Neutrophil (primary cell): ENCODE measurements around the gene BLTP2.

Experiments
- H3K27ac ChIP-seq: fragments of 200-600 bp; sonication (generic); 2 replicates; pipeline ENCODE4 v1.5.1; 2016; ENCODE audit warnings: mild to moderate bottlenecking, moderate library complexity
- H3K27me3 ChIP-seq: fragments of 200-600 bp; sonication (generic); 2 replicates; pipeline ENCODE4 v1.6.0; 2016; ENCODE audit warnings: mild to moderate bottlenecking
- H3K36me3 ChIP-seq: fragments of 200-600 bp; sonication (generic); 2 replicates; pipeline ENCODE4 v1.5.1; 2017
- H3K4me1 ChIP-seq, 2 experiments: fragments of 200-600 bp in 1 of 2; sonication (generic) in 1 of 2; 1 replicate in 1 of 2; 2 replicates in 1 of 2; pipeline versions ENCODE4 v1.5.1 to v1.6.1; 2013 to 2016; ENCODE audit warnings: low read depth in 1 of 2, low read length in 1 of 2, mild to moderate bottlenecking in 1 of 2, moderate library complexity in 1 of 2; ENCODE audit not compliant: control insufficient read depth in 1 of 2, insufficient read depth in 1 of 2
- H3K4me3 ChIP-seq, 2 experiments: fragments of 200-600 bp in 1 of 2; sonication (generic) in 1 of 2; 1 replicate in 1 of 2; 2 replicates in 1 of 2; pipeline ENCODE4 v1.5.1; 2013 to 2016; ENCODE audit warnings: low read depth in 1 of 2, low read length in 1 of 2, mild to moderate bottlenecking in 1 of 2, moderate library complexity in 1 of 2
- H3K9me3 ChIP-seq: fragments of 200-600 bp; sonication (generic); 2 replicates; pipeline ENCODE4 v1.5.1; 2016
- TF ChIP-seq, protein P1 (sequence below): fragments of 200-600 bp; sonication (generic); IDR thresholded peaks from 2 replicates; pipeline ENCODE4 v1.5.1; 2016; ENCODE audit warnings: antibody characterized with exemption

The BLTP2 gene

DNA sequence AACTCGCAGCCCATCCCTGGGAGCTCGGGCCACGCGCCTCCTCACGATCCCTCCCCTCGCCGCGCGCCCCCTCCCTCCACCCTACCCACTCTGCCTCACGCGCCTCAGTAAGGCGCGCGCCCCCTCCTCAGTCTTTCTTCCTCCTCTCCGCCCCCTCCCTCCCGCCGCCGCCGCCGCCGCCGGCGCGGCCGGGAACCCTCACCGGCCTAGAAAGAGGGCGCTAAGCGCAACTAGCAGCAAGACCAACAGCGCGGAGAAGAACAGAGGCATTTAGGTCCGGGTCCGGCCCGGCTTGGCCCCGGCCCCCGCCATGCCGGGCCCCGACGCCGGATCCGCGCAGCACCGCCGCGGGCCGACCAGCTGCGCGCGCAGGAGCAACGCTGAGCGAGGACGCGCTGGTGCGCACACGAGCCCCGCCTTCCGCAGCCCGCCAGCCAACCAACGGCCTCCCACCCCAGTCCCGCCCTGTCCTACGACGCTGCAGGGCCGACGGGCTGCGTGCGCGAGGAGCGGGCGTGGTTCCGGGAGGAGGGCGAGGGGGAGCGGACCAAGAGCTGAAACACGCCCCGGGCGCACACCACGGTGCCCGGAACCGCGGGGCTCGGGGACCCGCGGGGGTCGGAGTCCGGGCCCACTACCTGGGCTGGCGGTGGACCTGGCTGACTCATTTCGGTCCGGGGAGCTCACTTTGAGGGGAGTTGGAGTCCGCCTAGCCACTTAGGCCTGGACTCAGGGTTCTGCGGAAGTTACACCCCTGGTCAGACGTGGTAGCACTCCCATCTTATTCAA lies at the start of gene BLTP2:
Gene BLTP2, minus strand, starts transcription at position 372 of the 789 bp plus-strand sequence. Its CDS starts 102 bp downstream, at position 270.
- H3K36me3 ChIP-seq = peaks cover 43% of the 10 kb centered on the region
- TF ChIP-seq, protein P1, sequence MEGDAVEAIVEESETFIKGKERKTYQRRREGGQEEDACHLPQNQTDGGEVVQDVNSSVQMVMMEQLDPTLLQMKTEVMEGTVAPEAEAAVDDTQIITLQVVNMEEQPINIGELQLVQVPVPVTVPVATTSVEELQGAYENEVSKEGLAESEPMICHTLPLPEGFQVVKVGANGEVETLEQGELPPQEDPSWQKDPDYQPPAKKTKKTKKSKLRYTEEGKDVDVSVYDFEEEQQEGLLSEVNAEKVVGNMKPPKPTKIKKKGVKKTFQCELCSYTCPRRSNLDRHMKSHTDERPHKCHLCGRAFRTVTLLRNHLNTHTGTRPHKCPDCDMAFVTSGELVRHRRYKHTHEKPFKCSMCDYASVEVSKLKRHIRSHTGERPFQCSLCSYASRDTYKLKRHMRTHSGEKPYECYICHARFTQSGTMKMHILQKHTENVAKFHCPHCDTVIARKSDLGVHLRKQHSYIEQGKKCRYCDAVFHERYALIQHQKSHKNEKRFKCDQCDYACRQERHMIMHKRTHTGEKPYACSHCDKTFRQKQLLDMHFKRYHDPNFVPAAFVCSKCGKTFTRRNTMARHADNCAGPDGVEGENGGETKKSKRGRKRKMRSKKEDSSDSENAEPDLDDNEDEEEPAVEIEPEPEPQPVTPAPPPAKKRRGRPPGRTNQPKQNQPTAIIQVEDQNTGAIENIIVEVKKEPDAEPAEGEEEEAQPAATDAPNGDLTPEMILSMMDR = peak; percentile 55
- peak within 1 kb of the TSS; percentile 93 to 96 for H3K4me3 ChIP-seq
- peaks cover 41 to 44% of the 10 kb centered on the region in 2 experiments for H3K4me1 ChIP-seq
- H3K27ac ChIP-seq = peak within 1 kb of the TSS; percentile 91
- no peaks in the 10 kb centered on the region for H3K27me3 ChIP-seq
- H3K9me3 ChIP-seq = no peaks in the 10 kb centered on the region

DNA sequence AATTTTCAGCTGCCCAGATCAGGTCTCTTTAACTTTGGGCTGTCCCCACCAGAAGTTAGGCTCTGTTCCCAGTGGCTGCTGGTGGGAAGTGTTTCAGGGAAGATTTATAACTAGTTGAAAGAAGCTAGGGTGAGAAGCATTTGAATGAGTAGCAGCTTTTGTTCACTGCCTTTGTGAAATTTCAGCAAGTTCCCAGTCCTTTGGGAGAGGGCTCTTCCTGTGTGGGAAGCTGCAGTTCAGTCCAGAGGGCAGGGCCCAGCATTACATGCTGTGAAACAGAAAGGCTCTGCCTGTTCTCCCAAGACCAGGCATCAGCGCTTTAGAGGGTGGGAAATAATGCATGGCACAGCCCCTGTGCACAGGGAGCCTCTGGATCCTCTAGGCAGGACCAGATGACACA lies 48.9 kb upstream of the BLTP2 start:
- peaks cover 100% of the 10 kb centered on the region for H3K36me3 ChIP-seq
- H3K4me1 ChIP-seq = no peaks in the 10 kb centered on the region
- H3K4me3 ChIP-seq = no peak overlapping the region
- H3K9me3 ChIP-seq = no peaks in the 10 kb centered on the region
- no peak overlapping the region for H3K27ac ChIP-seq
- TF ChIP-seq, protein P1 = no peak
- H3K27me3 ChIP-seq = no peaks in the 10 kb centered on the region

DNA sequence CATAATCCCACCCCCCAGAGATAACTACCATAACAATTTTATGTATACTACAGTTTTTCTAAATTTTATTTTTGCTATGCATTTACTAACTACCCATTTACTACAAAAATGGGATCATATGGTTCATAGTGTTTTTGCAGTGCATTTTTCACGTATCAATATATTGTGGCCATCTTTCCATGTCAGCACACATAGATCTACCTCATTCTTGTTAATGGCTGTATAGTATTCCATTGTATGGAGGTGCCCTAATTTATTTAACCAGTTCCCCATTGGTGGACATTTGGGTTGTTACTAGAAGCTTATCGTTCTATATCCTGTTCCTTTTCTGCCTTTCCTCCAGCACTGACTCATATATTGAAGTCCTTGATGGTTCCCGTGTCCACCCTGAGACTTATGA lies 44.1 kb upstream of the BLTP2 start:
- no peak overlapping the region for H3K4me3 ChIP-seq
- H3K9me3 ChIP-seq = no peaks in the 10 kb centered on the region
- no peaks in the 10 kb centered on the region for H3K27me3 ChIP-seq
- peaks cover 100% of the 10 kb centered on the region for H3K36me3 ChIP-seq
- no peaks in the 10 kb centered on the region for H3K4me1 ChIP-seq
- TF ChIP-seq, protein P1 = no peak
- no peak overlapping the region for H3K27ac ChIP-seq

DNA sequence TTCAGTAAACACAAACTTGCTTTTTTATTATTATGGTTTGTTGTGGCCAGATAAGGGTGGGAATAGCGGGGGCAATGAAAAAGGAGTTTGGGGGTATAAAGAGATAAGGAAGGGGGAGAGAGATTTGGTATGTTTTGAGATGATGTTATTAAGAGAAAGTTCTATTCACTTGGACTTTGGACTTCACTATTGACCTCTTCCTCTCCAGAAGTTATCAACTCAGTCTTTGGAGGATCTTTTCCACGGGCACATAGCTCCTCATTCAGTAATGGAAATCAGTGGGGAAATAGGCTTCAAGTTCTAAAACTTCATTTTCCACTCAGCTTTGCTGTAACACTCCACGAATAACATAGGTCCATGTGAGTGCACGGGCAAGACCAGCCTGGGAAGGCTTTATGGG lies 43.5 kb upstream of the BLTP2 start:
- Histone ChIP-seq H3K4me1 (no peaks in the 10 kb centered on the region), H3K36me3 (peaks cover 100% of the 10 kb centered on the region), H3K27ac (no peak overlapping the region), H3K9me3 (no peaks in the 10 kb centered on the region), H3K4me3 (no peak overlapping the region), H3K27me3 (no peaks in the 10 kb centered on the region)
- TF ChIP-seq, protein P1 = no peak

DNA sequence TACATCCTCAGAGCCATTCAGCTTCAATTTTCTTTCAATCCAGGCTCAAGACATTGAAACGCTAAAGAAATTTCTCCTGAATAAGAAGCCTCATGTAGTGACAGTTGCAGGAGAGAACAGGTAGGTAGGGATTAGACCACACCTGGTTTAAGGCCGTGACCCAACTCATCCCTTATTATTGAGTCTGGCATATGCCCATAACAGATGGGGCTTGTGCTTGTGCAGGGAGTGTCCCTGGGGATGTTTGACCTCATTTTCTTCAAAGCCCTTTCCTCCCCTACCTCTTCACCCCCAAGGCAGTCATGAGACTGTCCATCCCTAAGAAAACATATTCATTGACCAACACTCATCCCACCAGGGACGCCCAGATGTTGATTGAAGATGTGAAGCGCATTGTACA lies 41.3 kb upstream of the BLTP2 start:
- H3K9me3 ChIP-seq = no peaks in the 10 kb centered on the region
- no peaks in the 10 kb centered on the region for H3K4me1 ChIP-seq
- TF ChIP-seq, protein P1 = no peak
- no peak overlapping the region for H3K27ac ChIP-seq
- no peaks in the 10 kb centered on the region for H3K27me3 ChIP-seq
- no peak overlapping the region for H3K4me3 ChIP-seq
- peaks cover 100% of the 10 kb centered on the region for H3K36me3 ChIP-seq
